ENCODE results near the gene CASS4.

- TF ChIP-seq CTCF (IDR thresholded peaks at IDR 0.05) (no peak), POLR2A (IDR thresholded peaks at IDR 0.05) (no peak)
Measured at GRCh38 chr20:56412473-56412790, 372 bp downstream of the CASS4 start.

All from transverse colon (tissue), 3 donors.